HG03095 (cell line): ENCODE measurements around the gene SLC39A2.
A peak's percentile ranks its signal among the peaks of the same experiment; 100 is the strongest.
"Not testable (repeated sequence)": the region's sequence is repeated elsewhere in the genome, so short reads cannot be mapped to it uniquely, and the experiment has no call there.

Experiments
- ATAC-seq: cut with Tn5 transposase; IDR thresholded peaks from one replicate; pipeline ENCODE4 v1.9.1; 2021; ENCODE audit warnings: moderate library complexity; ENCODE audit not compliant: unreplicated experiment

The SLC39A2 gene, protein sequence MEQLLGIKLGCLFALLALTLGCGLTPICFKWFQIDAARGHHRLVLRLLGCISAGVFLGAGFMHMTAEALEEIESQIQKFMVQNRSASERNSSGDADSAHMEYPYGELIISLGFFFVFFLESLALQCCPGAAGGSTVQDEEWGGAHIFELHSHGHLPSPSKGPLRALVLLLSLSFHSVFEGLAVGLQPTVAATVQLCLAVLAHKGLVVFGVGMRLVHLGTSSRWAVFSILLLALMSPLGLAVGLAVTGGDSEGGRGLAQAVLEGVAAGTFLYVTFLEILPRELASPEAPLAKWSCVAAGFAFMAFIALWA

DNA sequence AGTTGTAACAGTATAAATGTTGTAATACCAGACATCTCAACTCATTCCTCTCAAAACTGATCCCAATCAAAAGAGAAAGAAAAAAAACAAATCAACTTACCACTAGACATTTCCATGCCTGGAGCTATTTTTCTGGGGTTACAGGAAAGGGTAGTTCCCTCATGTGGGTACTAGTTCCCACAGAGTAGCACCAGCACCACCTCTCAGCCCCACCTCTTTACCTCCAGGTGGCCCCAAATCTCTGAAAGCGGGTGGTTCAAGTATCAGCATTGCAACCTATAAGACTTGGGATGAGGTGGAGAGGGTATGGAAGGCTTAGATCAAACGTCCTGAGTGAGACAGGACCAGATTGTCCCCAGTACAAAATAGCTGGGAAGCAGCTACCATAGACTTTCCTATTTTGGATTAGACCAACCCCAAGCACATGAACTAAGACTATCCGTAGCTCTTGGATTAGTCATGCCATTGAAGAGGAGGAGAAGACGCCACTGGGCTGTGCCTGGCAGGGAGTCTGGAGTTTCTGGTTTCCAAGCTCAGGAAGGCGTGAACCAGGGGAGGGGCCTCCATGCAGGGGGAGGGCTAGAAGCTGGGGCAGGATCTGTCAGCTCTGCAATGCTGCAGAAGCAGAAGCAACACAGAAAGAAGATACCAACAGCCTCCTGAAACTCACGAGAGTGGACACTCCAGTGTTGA is at the start of gene SLC39A2:
Gene SLC39A2 (plus strand): TSS at position 620 of the 693 bp plus-strand sequence. CDS start 154 bp downstream, outside the sequence.
- no peak for ATAC-seq

DNA sequence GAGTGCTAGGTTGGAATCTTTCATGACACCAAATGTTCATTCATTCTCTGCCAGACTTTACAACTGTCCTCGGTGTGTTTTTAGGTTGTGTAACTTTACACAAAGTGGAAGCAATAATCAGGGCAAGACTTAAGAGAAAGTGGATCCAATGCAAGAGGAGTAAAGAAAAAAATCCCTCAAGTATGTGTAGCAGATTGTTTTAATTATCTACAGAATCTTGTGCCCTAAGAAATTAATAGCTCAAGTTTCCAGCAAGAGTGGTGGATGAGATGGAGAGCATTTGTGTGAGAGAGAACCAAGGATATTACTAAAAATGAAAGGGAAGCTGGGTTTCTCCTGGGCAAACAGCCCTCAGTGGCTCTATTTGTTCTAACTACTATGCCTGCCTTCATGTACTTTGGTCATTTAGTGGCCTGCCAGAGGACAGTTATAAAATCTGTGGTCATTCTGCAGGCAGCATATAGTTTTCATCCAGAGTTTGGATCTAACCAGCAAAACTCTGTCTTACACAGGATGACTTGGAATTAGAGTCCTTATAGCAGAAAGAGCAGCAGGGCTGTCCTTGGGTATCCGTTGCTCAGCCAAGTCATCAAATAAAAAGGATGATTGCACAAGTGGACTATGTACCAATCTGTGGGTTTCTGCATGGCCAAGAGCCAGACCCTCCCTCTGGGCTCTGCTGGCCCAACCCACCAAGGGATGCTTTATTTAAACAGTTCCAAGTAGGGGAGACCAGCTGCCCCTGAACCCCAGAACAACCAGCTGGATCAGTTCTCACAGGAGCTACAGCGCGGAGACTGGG is 44.2 kb upstream of the SLC39A2 start, which contains the start of gene RNASE2:
Gene RNASE2 (plus strand): TSS at position 752 of the 802 bp plus-strand sequence. CDS start 285 bp downstream, outside the sequence.
- not testable (repeated sequence) for ATAC-seq

DNA sequence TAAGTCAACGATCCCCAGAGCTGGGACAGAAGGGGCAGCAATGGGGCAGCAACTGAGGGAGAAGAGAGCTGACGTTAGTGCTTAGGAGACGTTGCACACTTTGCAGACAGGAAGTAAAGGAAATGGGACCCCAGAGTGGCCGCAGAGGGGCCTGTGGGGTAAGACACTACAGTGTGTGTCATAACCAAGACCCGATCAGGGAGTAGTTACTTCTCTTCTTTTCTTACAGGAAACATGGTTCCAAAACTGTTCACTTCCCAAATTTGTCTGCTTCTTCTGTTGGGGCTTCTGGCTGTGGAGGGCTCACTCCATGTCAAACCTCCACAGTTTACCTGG is 43.6 kb upstream of the SLC39A2 start:
- not testable (repeated sequence) for ATAC-seq

DNA sequence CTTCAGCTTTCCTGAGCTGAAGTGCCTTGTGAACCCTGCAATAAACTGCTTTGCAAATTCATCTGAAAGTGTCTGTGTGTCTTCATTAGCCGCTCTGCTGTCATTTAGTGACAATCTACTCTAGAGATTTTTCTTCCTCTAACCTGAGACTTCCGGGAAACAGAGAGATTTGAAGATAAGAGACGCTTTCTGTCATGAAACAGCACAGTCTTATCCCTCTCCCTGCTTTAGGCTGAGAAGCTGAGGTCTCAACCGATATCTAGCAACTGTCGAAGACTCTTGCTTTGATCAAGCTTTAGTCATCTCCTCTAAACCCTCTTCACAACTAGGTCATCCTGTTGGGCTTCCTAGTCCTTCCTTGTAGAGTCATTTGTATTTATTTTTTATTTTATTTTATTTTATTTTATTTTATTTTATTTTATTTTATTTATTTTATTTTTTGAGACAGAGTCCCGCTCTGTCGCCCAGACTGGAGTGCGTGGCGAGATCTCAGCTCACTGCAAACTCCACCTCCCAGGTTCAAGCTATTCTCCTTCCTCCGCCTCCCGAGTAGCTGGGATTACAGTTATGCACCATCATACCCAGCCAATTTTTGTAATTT is 42.6 kb upstream of the SLC39A2 start:
- ATAC-seq: no peak

DNA sequence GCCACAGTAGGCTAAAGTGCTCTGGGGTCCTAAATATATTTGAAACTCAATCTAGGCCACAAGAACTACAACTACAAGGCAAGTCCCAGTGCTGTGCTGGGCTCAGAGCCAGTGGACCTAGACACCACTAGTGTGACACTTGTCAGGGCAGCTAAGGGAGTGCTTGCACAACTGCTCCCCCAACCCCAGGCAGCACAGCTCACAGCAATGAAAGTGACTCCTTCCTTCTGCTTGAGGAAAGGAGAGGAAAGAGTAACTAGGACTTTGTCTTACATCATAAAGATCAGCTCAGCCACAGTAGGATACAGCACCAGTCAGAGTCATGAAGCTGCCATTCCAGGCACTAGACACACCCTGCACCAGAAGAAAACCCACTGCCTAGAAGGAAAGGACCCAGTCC is 40.1 kb upstream of the SLC39A2 start:
- ATAC-seq: not testable (repeated sequence)

DNA sequence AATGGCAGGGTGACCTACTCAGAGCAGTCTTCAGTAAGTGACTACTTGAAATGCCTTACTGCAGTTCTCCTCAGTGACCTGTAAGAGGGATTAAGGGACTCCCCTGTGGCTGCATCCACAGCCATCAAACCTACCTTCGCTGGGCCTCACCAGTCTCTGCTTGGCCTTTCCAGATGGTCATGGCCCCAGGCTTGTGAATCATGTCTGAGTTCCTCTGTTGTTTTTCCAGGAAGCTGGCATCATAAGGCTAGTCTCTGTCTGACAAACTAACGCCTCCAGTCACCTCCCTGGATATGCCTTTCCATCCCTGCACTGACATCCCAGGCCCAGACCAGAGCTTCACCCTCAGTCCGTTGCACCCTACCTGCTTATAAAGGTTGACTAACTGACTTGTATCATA is 29.8 kb upstream of the SLC39A2 start:
- ATAC-seq: no peak

DNA sequence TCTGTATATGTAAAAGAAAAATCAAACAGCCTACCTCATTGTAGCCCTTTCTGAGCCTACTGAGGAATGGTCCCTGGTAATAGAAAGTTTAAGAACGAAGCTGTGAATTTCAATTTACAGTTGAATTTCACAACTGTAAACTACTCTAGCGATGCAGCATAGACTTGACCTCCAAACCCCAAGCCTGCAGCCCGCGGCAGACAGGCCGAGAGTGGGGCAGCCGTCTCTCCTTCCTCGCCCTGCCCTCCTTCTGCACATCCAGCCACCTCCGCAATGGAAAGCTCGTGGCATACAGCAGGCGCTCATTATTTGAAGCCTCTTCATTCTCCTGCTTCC is 28.5 kb upstream of the SLC39A2 start:
- ATAC-seq: peak; percentile 12

DNA sequence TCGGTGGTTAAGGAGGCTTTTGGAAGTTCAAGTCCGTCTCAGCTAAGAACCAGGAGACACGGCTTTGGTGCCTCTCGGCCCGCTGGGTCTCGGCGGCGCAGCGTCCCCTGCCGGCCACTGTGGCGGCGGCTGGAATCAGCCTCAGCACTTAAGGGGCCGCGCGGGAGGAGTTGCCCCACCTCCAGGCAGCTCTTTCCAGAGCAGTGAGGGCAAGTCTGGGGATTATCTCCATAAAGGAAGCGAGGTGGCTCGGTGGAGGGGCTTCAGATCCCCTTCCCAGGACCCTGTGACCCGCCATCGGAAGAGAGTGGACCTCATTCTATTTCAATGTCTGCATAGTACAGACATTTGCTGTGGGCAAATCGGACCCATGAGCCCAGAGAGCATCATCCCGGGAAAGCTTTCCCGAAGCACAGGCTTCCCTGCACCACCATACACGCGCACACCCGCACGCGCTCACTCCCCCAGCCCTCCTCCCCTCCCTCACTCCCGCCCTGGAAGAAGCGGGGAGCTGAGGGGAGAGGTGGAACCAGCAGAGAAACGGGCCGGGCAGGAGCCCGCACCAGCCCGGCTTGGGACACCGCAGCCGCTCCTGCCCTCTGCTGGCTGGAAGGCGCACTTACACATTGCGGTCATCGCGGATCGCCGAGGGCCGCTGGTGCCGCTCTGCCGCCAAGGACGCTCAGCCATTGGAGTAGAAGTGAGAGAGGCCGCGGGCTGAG is 27.9 kb upstream of the SLC39A2 start:
- peak; percentile 88 for ATAC-seq

DNA sequence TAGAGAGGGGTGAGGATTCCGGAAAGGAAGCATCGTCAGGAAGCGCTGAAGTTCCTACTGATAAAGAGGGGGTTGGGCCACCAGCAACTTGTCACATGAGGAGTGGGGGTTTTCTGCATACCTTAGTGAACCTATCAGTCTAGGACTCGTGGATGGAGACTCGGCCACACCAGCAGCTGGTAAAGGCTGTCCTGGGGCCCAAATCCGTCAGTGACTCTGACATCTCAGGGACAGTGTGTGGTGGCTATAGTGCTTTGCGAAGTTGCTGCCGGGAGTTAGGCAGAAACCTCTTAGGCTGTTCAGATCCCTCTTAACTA is 27.4 kb upstream of the SLC39A2 start:
- ATAC-seq: peak; percentile 10

DNA sequence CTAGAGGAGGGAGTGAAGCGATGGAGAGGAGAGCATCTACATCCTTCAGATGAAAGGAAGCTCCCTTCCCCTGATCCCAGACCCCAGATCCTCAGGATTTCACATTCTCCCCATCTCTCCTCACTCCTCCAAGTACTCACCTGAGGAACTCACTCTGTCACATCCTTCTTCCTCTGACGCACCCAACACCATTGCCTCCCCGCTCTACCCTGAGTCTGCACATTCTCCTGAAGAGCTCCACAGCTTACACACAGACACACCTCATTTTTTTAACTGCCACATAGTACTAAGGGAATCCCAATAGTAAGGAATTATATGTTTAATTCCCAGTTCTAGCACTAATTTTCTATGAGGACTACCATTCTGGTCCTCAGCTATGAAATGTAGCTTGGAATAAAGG is 25.6 kb upstream of the SLC39A2 start:
- no peak for ATAC-seq

DNA sequence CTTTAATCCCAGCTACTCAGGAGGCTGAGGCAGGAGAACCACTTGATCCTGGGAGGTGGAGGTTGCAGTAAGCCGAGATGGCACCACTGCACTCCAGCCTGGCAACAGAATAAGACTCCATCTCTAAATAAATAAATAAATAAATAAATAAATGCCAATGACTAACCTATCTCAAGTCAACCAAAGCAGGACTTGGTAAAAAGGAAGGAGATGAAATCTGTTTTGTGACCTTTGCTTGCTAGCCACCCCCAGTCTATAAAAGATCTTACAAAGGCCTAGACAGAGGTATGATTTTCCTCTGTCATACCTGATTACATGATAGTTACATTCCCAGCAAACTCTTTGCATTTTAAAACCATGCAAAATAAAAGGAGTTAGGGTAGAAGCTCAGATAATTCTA is 22.8 kb upstream of the SLC39A2 start:
- ATAC-seq: no peak

DNA sequence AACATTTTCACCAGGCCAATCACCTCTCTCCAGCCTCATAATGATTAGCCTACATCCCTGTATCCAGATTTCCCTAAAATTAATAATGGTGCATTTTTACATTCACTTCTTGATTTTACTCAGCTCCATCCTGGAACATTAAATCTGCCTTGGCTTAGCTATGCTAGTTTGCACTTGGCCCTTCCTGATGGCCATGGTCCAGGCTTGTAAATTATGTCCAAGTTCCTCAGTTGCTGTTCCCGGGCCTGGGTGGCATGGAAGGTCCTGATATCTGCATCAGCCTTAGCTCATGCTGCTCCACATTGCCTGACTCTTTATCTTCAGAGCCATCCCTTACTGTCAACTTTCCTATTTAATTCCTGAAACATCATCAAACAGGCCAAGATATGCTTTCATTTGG is 20.4 kb upstream of the SLC39A2 start:
- ATAC-seq: no peak

DNA sequence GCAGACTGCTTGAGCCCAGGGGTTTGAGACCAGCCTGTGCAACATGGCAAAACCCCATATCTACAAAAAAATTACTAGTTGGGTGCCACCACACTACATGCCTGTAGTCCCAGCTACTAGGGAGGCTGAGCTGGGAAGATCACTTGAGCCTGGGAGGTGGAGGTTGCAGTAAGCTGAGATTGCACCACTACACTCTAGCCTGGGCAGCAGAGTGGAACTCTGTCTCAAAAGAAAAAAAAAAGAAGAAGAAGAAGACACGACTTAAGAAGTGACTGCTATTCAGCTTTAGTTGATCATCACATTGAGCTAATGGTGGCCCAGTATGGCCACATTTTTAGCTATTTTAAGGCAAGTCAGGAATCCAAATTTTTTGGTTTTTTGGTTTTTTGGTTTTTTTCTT is 18.2 kb upstream of the SLC39A2 start:
- ATAC-seq: no peak

DNA sequence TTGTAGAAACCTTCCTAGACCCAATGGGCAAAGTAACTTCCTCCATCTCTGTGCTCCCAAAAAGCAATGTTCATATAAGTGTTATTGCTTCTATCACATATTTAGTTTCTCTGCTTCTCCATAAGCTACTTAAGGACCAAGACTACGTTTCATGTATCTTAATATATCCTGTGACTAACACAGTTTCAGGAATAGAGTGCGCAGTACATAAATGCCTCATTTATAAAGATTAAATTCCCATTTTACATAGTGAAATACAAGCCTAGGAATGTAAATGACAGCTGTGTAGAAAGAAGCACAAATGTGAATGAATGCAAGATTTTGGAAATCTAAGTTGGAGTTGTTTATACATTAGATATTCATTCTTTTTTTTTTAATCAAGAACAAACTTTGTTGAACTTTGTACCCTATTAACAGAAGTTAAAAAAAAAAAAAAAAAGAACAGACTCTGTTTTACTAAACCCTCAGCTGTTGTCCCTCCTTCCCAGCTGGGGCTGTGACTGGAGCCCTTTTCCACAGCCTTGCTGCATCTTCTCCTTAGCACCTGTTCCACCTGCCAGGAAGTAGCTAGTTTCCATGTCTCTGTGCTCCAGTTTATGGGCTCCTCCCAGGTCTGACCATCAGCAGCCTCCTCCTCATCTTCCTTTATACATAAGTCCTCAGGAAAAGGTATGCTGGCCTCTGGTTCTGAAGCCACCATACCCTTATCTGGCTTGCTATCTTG is 16.3 kb upstream of the SLC39A2 start:
- ATAC-seq: no peak

DNA sequence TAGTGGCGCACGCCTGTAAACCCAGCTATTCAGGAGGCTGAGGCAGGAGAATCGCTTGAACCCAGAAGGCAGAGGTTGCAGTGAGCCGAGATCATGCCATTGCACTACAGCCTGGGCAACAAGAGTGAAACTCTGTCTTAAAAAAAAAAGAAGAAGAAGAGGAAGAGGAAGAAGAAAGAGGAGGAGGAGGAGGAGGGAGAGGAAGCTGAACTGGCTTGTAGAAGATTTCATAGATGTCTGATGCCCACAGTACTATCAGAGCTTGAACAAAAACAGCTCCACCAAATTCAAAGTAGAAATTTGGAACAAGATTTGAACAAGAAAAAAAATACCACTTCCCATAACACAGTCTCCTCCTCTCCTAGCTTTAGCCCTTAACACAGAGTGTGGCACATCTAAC is 13.4 kb upstream of the SLC39A2 start:
- ATAC-seq: not testable (repeated sequence)

DNA sequence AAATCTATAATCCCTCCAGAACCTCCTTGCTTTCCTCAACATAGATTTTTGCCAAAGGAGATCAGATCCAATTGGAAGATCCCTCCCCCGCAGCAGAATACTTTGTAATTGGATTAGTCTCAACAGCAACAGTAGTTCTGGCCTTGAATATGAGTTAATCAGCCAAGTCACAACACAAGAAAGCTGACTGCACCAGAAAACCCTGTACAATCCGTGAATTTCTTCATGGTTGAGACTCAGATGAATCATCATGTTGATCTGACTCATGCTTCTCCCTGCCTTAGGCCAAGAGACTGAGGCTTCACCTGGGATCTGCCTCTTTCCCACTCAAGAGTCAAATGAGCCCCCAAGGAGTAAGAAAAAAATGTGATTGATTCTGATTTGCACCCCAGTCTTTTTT is 12.3 kb upstream of the SLC39A2 start:
- no peak for ATAC-seq

DNA sequence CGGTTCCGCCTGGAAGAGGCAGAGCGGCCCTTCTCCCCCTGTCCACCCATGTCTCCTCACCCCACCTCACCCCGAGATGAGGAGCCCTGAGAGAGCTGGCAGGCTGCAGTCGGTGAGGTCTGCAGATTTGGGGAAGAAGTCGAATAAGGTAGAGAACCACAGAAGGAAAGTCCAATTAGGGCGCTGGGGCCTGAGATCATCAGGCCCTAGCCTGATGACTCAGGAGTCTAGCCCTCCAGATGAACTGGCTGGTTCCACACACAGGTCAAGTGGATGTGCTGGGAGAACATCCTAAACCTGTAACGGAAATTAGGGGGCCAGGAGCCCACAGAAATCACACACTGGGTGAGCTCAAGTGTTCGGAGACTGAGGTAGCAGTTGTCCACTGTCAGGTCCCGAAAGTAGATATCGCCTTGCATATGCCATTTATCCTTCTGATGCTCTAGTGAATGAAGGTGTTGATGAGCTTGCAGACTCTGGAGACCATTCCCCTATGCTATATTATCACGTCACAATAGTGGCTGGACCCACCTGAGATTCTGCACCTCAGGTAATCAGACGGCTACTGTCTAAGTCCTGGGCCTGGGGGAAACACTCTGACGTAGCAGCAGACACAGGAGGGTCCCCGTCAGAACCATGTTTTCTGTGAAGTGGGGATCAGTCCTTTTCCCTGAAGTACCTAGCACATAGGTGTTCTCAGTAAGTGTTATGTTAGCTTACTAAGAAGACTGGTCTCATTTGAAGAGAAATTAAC is 10.2 kb upstream of the SLC39A2 start:
- ATAC-seq: no peak

DNA sequence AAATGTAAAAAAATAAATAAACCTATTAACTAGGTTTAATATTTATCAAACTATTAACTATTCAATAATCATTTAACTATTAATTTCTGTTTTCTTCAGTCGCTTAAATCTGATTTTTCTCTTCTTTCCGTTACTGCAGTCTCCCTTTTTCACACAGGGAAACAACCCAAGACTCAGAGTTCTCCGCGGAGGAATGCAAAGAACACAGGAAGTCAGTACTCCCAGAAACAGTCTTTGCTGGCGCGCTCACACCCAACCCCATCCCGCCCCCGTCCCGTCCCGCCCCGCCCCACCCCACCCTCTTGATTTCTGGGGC is 9.7 kb upstream of the SLC39A2 start:
- no peak for ATAC-seq

DNA sequence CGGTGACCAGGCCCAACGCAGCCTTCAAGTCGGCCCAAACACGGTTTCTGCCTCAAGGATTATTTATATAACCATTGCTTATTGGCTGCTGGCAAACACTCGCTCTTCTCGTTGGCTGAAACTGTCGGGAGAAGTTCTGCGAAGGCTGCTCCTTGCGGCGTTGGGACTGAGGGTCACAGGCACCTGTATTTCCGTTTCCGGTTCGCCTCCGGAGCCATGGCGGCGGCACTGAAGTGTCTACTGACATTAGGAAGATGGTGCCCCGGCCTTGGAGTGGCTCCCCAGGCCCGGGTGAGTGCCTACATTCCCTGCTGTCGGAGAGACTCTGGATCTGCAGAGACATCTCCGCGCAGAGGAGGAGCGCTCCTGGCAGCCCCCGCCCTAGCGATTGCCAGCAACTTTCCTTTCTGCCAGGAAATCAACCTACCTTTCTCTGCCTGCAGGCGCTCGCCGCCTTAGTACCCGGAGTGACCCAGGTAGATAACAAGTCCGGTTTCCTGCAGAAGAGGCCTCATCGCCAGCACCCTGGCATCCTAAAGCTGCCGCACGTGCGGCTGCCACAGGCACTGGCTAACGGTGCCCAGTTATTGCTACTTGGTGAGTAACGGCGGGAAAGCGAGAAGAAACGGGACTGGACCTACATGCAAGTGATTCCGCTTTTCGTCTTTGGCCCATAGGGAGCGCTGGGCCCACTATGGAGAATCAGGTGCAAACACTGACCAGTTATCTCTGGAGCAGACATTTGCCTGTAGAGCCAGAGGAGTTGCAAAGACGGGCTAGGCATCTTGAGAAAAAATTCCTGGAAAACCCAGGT is 9.1 kb upstream of the SLC39A2 start, which contains the start of gene METTL17:
Gene METTL17 (plus strand): TSS at position 194 of the 814 bp plus-strand sequence. CDS start 23 bp downstream, at position 217.
- ATAC-seq: peak; percentile 94
